HEK293T (cell line): ENCODE data around the gene KAT6B.
A peak's percentile ranks its signal among the peaks of the same experiment; 100 is the strongest.
"Not testable (repeated sequence)": the region's sequence is repeated elsewhere in the genome, so short reads cannot be mapped to it uniquely, and the experiment has no call there.

Experiments
- CTCF ChIA-PET: fragments of 350-600 bp; formaldehyde crosslinking; extraction: SDS; loops from one replicate; lab custom pipeline; 2021; ENCODE audit warnings: antibody characterized with exemption, inconsistent platforms; lab: Yijun Ruan, JAX
- POLR2A ChIA-PET: fragments of 350-600 bp; formaldehyde crosslinking; extraction: SDS; loops from one replicate; lab custom pipeline; 2020; ENCODE audit warnings: antibody characterized with exemption, inconsistent platforms; lab: Yijun Ruan, JAX
- DNase-seq: peaks from one replicate; pipeline ENCODE4 v3.0.0; 2012; ENCODE audit warnings: mixed read lengths; ENCODE audit errors: extremely low spot score
- ARNT ChIP-seq: fragments of 450-650 bp; IDR thresholded peaks from 2 replicates; pipeline ENCODE4 v1.6.1; 2017; ENCODE audit warnings: mild to moderate bottlenecking
- BHLHE40 ChIP-seq: fragments of 450-650 bp; IDR thresholded peaks from 2 replicates; pipeline ENCODE4 v1.6.1; 2016; ENCODE audit warnings: mild to moderate bottlenecking, moderate library complexity, borderline replicate concordance
- CTBP1 ChIP-seq: fragments of 450-650 bp; IDR thresholded peaks from 2 replicates; pipeline ENCODE4 v1.6.1; 2016; ENCODE audit warnings: borderline replicate concordance
- ELF4 ChIP-seq: fragments of 450-650 bp; IDR thresholded peaks from 2 replicates; pipeline ENCODE4 v1.6.1; 2017; ENCODE audit warnings: antibody characterized with exemption
- FOXA1 ChIP-seq: fragments of 450-650 bp; IDR thresholded peaks from 2 replicates; pipeline ENCODE4 v1.6.1; 2016; ENCODE audit warnings: mild to moderate bottlenecking
- FOXK2 ChIP-seq: fragments of 450-650 bp; IDR thresholded peaks from 2 replicates; pipeline ENCODE4 v1.6.1; 2016; ENCODE audit warnings: mild to moderate bottlenecking
- FOXM1 ChIP-seq: fragments of 450-650 bp; IDR thresholded peaks from 2 replicates; pipeline ENCODE4 v1.6.1; 2017; ENCODE audit warnings: mild to moderate bottlenecking, borderline replicate concordance
- HDGF ChIP-seq: fragments of 450-650 bp; IDR thresholded peaks from 2 replicates; pipeline ENCODE4 v1.6.1; 2017; ENCODE audit warnings: antibody characterized with exemption, borderline replicate concordance
- L3MBTL2 ChIP-seq: fragments of 450-650 bp; conservative IDR thresholded peaks from 2 replicates; pipeline ENCODE4 v1.6.1; 2016; ENCODE audit warnings: mild to moderate bottlenecking
- LEF1 ChIP-seq: fragments of 450-650 bp; IDR thresholded peaks from 2 replicates; pipeline ENCODE4 v1.6.1; 2017; ENCODE audit warnings: mild to moderate bottlenecking, borderline replicate concordance
- NFRKB ChIP-seq: fragments of 450-650 bp; IDR thresholded peaks from 2 replicates; pipeline ENCODE4 v1.6.1; 2016; ENCODE audit warnings: mild to moderate bottlenecking, moderate library complexity
- SP1 ChIP-seq: fragments of 450-650 bp; IDR thresholded peaks from 2 replicates; pipeline ENCODE4 v1.6.1; 2017
- SUZ12 ChIP-seq: fragments of 450-650 bp; IDR thresholded peaks from 2 replicates; pipeline ENCODE4 v1.6.1; 2016; ENCODE audit warnings: mild to moderate bottlenecking
- TARDBP ChIP-seq: fragments of 450-650 bp; IDR thresholded peaks from 2 replicates; pipeline ENCODE4 v1.6.1; 2016
- ZNF384 ChIP-seq: fragments of 450-650 bp; IDR thresholded peaks from 2 replicates; pipeline ENCODE4 v1.6.1; 2016
- TF ChIP-seq, protein P1 (sequence below): fragments of 450-650 bp; IDR thresholded peaks from 2 replicates; pipeline ENCODE4 v1.6.1; 2016

The KAT6B gene

GRCh38 chr10:74889662-74889998 lies 63.2 kb downstream of the KAT6B start:
- ChIA-PET POLR2A (no interaction called here), CTCF (no interaction called here)
- TF ChIP-seq FOXM1, result no peak
- TF ChIP-seq, protein P1, sequence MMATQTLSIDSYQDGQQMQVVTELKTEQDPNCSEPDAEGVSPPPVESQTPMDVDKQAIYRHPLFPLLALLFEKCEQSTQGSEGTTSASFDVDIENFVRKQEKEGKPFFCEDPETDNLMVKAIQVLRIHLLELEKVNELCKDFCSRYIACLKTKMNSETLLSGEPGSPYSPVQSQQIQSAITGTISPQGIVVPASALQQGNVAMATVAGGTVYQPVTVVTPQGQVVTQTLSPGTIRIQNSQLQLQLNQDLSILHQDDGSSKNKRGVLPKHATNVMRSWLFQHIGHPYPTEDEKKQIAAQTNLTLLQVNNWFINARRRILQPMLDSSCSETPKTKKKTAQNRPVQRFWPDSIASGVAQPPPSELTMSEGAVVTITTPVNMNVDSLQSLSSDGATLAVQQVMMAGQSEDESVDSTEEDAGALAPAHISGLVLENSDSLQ, result no peak
- DNase-seq, result no peak

DNA sequence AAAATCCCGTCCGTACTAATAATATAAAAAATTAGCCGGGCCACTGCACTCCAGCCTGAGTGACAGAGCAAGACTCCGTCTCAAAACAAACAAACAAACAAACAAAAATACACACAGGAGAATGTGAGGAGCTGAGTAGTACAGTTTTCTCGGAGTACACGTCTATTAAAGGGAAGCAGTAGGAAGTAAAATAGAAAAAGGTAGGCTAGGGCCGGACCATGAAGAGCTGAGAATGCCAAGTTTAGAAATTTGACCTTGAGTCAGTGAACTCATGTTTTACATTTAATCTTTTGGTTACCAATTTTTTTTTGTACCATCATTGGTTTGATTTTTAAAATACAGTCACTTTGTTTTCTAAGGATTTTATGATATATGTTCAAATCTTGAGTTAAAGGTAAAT lies 64.1 kb downstream of the KAT6B start:
- no peak for DNase-seq
- CTCF ChIA-PET, result interaction anchor here (0.7 to 1.0 kb wide), 2 partner anchors 13 to 1145 kb away, joined by 3 to 4 read pairs; no protein-coding TSS in a partner anchor
- POLR2A ChIA-PET, result interaction anchor here (0.9 kb wide), 1 partner anchor 47 kb away, joined by 3 read pairs; no protein-coding TSS in a partner anchor
- TF ChIP-seq SP1 (no peak), SUZ12 (no peak), ZNF384 (no peak)

- no peak for DNase-seq
- ChIA-PET CTCF (interaction anchor here (0.7 to 1.0 kb wide), 2 partner anchors 13 to 1145 kb away, joined by 3 to 4 read pairs; no protein-coding TSS in a partner anchor), POLR2A (no interaction called here)
- TF ChIP-seq ELF4 (no peak), FOXM1 (no peak), SUZ12 (no peak), SP1 (no peak), BHLHE40 (no peak), TARDBP (no peak), ZNF384 (no peak), FOXA1 (no peak), L3MBTL2 (no peak)
- TF ChIP-seq, protein P1, result no peak
These were observed 64.7 kb downstream of the KAT6B start for GRCh38 chr10:74891053-74891452.

- TF ChIP-seq ZNF384, result no peak
- no peak for TF ChIP-seq FOXK2
- TF ChIP-seq SUZ12, result no peak
- TF ChIP-seq TARDBP, result no peak
- no peak for TF ChIP-seq CTBP1
- TF ChIP-seq HDGF, result no peak
- TF ChIP-seq, protein P1, result no peak
- no peak for TF ChIP-seq ELF4
- no peak for TF ChIP-seq L3MBTL2
- no peak for TF ChIP-seq FOXM1
- TF ChIP-seq FOXA1, result no peak
- TF ChIP-seq SP1, result no peak
- TF ChIP-seq LEF1, result no peak
- TF ChIP-seq ARNT, result no peak
- no peak for TF ChIP-seq NFRKB
- no peak for TF ChIP-seq BHLHE40
- CTCF ChIA-PET, result no interaction called here
- no peak for DNase-seq
- POLR2A ChIA-PET, result no interaction called here
These were observed 66.4 kb downstream of the KAT6B start for GRCh38 chr10:74892839-74893238.

DNA sequence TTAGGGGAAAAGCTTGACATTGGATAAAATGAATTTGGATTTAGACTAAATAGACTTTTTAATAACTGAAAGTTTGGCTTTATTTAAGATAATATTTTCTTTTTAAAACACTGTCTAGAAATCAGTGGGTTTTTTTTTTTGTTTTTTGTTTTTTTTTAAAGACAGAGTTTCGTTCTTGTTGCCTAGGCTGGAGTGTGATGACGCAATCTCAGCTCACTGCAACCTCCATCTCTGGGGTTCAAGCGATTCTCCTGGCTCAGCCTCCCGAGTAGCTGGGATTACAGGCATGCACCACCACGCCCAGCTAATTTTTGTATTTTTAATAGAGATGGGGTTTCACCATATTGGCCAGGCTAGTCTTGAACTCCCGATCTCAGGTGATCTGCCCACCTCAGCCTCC lies 66.9 kb downstream of the KAT6B start:
- CTCF ChIA-PET, POLR2A ChIA-PET, DNase-seq: not testable (repeated sequence)

DNA sequence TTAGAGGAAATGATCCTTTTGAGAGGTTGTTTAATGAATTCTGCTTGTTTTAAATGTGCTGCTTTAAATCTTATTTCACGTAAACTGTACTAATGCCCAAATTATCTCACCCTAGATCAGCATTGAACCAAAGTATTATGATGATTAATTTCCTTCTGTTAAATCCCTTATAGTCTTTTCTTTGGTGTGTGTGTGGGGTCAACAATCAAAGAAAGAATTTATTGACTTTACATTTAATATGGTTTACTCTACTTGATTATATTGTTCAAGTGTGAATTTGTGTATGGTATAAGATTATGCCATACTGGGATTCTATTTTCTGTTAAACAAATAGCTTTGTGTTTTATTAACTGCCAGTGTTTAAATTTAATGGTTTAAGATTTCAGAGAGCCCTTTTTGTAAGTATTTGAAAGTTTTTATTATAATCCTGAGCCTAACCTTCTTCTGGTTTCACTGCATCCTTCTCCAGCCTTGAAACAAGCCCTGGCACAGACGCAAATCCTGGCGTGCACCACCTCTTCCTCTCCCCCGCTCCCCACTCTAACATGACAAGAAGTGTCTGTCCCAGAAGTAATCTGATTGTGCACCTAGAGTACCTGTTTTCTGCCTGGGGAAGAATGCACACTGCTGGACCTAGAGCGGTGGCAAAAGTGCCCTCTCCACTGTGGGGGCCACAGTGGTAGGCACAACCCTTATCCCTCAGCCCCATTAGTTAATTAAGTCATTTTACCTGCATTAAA lies 70.6 kb downstream of the KAT6B start:
- POLR2A ChIA-PET, result no interaction called here
- CTCF ChIA-PET, result no interaction called here
- DNase-seq, result no peak
- TF ChIP-seq FOXM1 (no peak), LEF1 (no peak), TARDBP (no peak), SP1 (no peak), L3MBTL2 (no peak), ZNF384 (no peak)
- TF ChIP-seq, protein P1, result 0 out of 2 replicates have a peak, but pooled peaks have one; percentile 10
